ENCODE data around the gene ASAP2.

ASAP2 gene

GRCh38 chr2:9230051-9230802 is 23.6 kb downstream of the ASAP2 start:
- Histone ChIP-seq H3K4me3 (ENCODE audit: low read length in 2 of 2) (no peak overlapping the region), H3K9me3 (ENCODE audit: control insufficient read depth in 2 of 2, low read length in 2 of 2) (no peaks in the 10 kb centered on the region), H3K9ac (ENCODE audit: low read depth in 1 of 2, low read length in 2 of 2) (no peak overlapping the region), H3K27me3 (ENCODE audit: control insufficient read depth in 2 of 2, insufficient read depth in 2 of 2, low read length in 2 of 2) (no peaks in the 10 kb centered on the region), H3K27ac (ENCODE audit: low read depth in 2 of 2, low read length in 2 of 2) (no peak overlapping the region), H3K36me3 (ENCODE audit: control insufficient read depth in 2 of 2, insufficient read depth in 2 of 2, low read length in 2 of 2) (no peaks in the 10 kb centered on the region), H3K4me1 (ENCODE audit: control insufficient read depth in 2 of 2, insufficient read depth in 2 of 2, low read length in 2 of 2) (peaks cover 26 to 30% of the 10 kb centered on the region in 2 donors)

- Histone ChIP-seq H3K27ac (ENCODE audit: low read depth in 2 of 2, low read length in 2 of 2) (no peak overlapping the region), H3K36me3 (ENCODE audit: control insufficient read depth in 2 of 2, insufficient read depth in 2 of 2, low read length in 2 of 2) (no peaks in the 10 kb centered on the region), H3K4me3 (ENCODE audit: low read length in 2 of 2) (no peak overlapping the region), H3K4me1 (ENCODE audit: control insufficient read depth in 2 of 2, insufficient read depth in 2 of 2, low read length in 2 of 2) (peaks cover 32 to 37% of the 10 kb centered on the region in 2 donors), H3K27me3 (ENCODE audit: control insufficient read depth in 2 of 2, insufficient read depth in 2 of 2, low read length in 2 of 2) (no peaks in the 10 kb centered on the region), H3K9me3 (ENCODE audit: control insufficient read depth in 2 of 2, low read length in 2 of 2) (no peaks in the 10 kb centered on the region), H3K9ac (ENCODE audit: low read depth in 1 of 2, low read length in 2 of 2) (no peak overlapping the region)
Measured at GRCh38 chr2:9230881-9231280, 24.3 kb downstream of the ASAP2 start.

- Histone ChIP-seq H3K27me3 (ENCODE audit: control insufficient read depth in 2 of 2, insufficient read depth in 2 of 2, low read length in 2 of 2) (no peaks in the 10 kb centered on the region), H3K9me3 (ENCODE audit: control insufficient read depth in 2 of 2, low read length in 2 of 2) (no peaks in the 10 kb centered on the region), H3K36me3 (ENCODE audit: control insufficient read depth in 2 of 2, insufficient read depth in 2 of 2, low read length in 2 of 2) (no peaks in the 10 kb centered on the region), H3K9ac (ENCODE audit: low read depth in 1 of 2, low read length in 2 of 2) (peak overlapping the region in 1 of 2 donors; percentile 23), H3K4me1 (ENCODE audit: control insufficient read depth in 2 of 2, insufficient read depth in 2 of 2, low read length in 2 of 2) (peaks cover 32 to 37% of the 10 kb centered on the region in 2 donors), H3K4me3 (ENCODE audit: low read length in 2 of 2) (no peak overlapping the region), H3K27ac (ENCODE audit: low read depth in 2 of 2, low read length in 2 of 2) (no peak overlapping the region)
Measured at GRCh38 chr2:9231291-9232165, 24.9 kb downstream of the ASAP2 start.

GRCh38 chr2:9232166-9232479 is 25.5 kb downstream of the ASAP2 start:
- no peak overlapping the region for H3K27ac ChIP-seq (ENCODE audit: low read depth in 2 of 2, low read length in 2 of 2)
- no peaks in the 10 kb centered on the region for H3K36me3 ChIP-seq (ENCODE audit: control insufficient read depth in 2 of 2, insufficient read depth in 2 of 2, low read length in 2 of 2)
- no peaks in the 10 kb centered on the region for H3K27me3 ChIP-seq (ENCODE audit: control insufficient read depth in 2 of 2, insufficient read depth in 2 of 2, low read length in 2 of 2)
- no peaks in the 10 kb centered on the region for H3K9me3 ChIP-seq (ENCODE audit: control insufficient read depth in 2 of 2, low read length in 2 of 2)
- H3K4me3 ChIP-seq (ENCODE audit: low read length in 2 of 2): no peak overlapping the region
- peaks cover 32 to 37% of the 10 kb centered on the region in 2 donors for H3K4me1 ChIP-seq (ENCODE audit: control insufficient read depth in 2 of 2, insufficient read depth in 2 of 2, low read length in 2 of 2)
- no peak overlapping the region for H3K9ac ChIP-seq (ENCODE audit: low read depth in 1 of 2, low read length in 2 of 2)

DNA sequence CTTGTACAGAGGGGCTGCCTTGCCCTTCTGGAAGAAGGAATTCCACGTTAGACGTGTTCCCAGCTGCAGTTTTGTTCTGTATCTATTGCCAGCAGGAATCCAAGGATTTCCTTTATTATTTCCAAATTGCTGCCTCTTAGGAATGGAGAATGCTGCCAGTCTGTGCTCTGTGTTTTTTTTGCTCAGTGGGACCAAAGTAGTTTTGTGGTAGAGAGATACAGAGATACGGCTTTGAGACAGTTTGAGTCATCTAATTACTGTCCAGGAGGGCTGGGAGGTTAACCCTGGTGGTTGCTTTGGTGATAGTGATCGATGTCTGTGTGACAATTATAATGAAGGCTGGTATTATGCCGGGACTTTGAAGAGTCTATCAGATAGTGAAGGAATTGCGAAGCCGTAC is 26.3 kb downstream of the ASAP2 start:
- no peaks in the 10 kb centered on the region for H3K9me3 ChIP-seq (ENCODE audit: control insufficient read depth in 2 of 2, low read length in 2 of 2)

GRCh38 chr2:9234680-9235146 is 28.1 kb downstream of the ASAP2 start:
- H3K27ac ChIP-seq (ENCODE audit: low read depth in 2 of 2, low read length in 2 of 2): peak overlapping the region; percentile 39 to 61
- peaks cover 34 to 37% of the 10 kb centered on the region in 2 donors for H3K4me1 ChIP-seq (ENCODE audit: control insufficient read depth in 2 of 2, insufficient read depth in 2 of 2, low read length in 2 of 2)
- no peaks in the 10 kb centered on the region for H3K36me3 ChIP-seq (ENCODE audit: control insufficient read depth in 2 of 2, insufficient read depth in 2 of 2, low read length in 2 of 2)
- peak overlapping the region in 1 of 2 donors; percentile 7 for H3K9ac ChIP-seq (ENCODE audit: low read depth in 1 of 2, low read length in 2 of 2)
- no peak overlapping the region for H3K4me3 ChIP-seq (ENCODE audit: low read length in 2 of 2)
- no peaks in the 10 kb centered on the region for H3K9me3 ChIP-seq (ENCODE audit: control insufficient read depth in 2 of 2, low read length in 2 of 2)
- no peaks in the 10 kb centered on the region for H3K27me3 ChIP-seq (ENCODE audit: control insufficient read depth in 2 of 2, insufficient read depth in 2 of 2, low read length in 2 of 2)

More for the DNA sequence above, 26.3 kb downstream of the ASAP2 start:
- Histone ChIP-seq H3K36me3 (ENCODE audit: control insufficient read depth in 2 of 2, insufficient read depth in 2 of 2, low read length in 2 of 2) (no peaks in the 10 kb centered on the region), H3K27ac (ENCODE audit: low read depth in 2 of 2, low read length in 2 of 2) (no peak overlapping the region), H3K4me3 (ENCODE audit: low read length in 2 of 2) (no peak overlapping the region), H3K9ac (ENCODE audit: low read depth in 1 of 2, low read length in 2 of 2) (no peak overlapping the region), H3K4me1 (ENCODE audit: control insufficient read depth in 2 of 2, insufficient read depth in 2 of 2, low read length in 2 of 2) (peaks cover 32 to 37% of the 10 kb centered on the region in 2 donors), H3K27me3 (ENCODE audit: control insufficient read depth in 2 of 2, insufficient read depth in 2 of 2, low read length in 2 of 2) (no peaks in the 10 kb centered on the region)

GRCh38 chr2:9235147-9236044 is 28.8 kb downstream of the ASAP2 start:
- H3K9ac ChIP-seq (ENCODE audit: low read depth in 1 of 2, low read length in 2 of 2): peak overlapping the region in 1 of 2 donors; percentile 7
- no peak overlapping the region for H3K4me3 ChIP-seq (ENCODE audit: low read length in 2 of 2)
- peaks cover 29 to 34% of the 10 kb centered on the region in 2 donors for H3K4me1 ChIP-seq (ENCODE audit: control insufficient read depth in 2 of 2, insufficient read depth in 2 of 2, low read length in 2 of 2)
- H3K9me3 ChIP-seq (ENCODE audit: control insufficient read depth in 2 of 2, low read length in 2 of 2): no peaks in the 10 kb centered on the region
- no peaks in the 10 kb centered on the region for H3K36me3 ChIP-seq (ENCODE audit: control insufficient read depth in 2 of 2, insufficient read depth in 2 of 2, low read length in 2 of 2)
- peak overlapping the region; percentile 39 to 61 for H3K27ac ChIP-seq (ENCODE audit: low read depth in 2 of 2, low read length in 2 of 2)
- no peaks in the 10 kb centered on the region for H3K27me3 ChIP-seq (ENCODE audit: control insufficient read depth in 2 of 2, insufficient read depth in 2 of 2, low read length in 2 of 2)

- Histone ChIP-seq H3K27me3 (ENCODE audit: control insufficient read depth in 2 of 2, insufficient read depth in 2 of 2, low read length in 2 of 2) (no peaks in the 10 kb centered on the region), H3K9me3 (ENCODE audit: control insufficient read depth in 2 of 2, low read length in 2 of 2) (no peaks in the 10 kb centered on the region), H3K27ac (ENCODE audit: low read depth in 2 of 2, low read length in 2 of 2) (no peak overlapping the region), H3K4me1 (ENCODE audit: control insufficient read depth in 2 of 2, insufficient read depth in 2 of 2, low read length in 2 of 2) (peaks cover 25 to 32% of the 10 kb centered on the region in 2 donors), H3K4me3 (ENCODE audit: low read length in 2 of 2) (no peak overlapping the region), H3K36me3 (ENCODE audit: control insufficient read depth in 2 of 2, insufficient read depth in 2 of 2, low read length in 2 of 2) (no peaks in the 10 kb centered on the region), H3K9ac (ENCODE audit: low read depth in 1 of 2, low read length in 2 of 2) (no peak overlapping the region)
Measured at GRCh38 chr2:9236045-9236344, 29.4 kb downstream of the ASAP2 start.

DNA sequence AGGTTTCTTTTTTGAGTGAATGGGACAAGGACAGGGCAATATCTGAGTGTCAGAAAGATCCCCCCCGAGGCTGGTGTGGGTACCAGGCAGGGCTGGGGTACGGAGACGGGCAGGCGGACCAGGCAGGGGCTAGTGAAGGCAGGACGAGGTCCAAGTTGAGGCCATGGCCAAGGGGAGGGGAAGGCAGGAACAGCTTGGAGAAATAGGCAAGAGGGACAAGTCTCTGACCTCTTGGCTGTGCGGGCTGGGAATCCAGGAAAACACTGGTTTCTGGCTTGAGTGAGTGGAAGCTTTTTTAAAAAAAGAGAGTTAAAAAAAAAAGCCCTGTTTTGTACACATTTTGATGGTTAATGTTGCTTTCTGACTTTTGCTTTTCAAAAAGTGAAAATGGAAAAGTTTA is 30.3 kb downstream of the ASAP2 start:
- no peak overlapping the region for H3K27ac ChIP-seq (ENCODE audit: low read depth in 2 of 2, low read length in 2 of 2)
- H3K9me3 ChIP-seq (ENCODE audit: control insufficient read depth in 2 of 2, low read length in 2 of 2): no peaks in the 10 kb centered on the region
- no peaks in the 10 kb centered on the region for H3K27me3 ChIP-seq (ENCODE audit: control insufficient read depth in 2 of 2, insufficient read depth in 2 of 2, low read length in 2 of 2)
- H3K4me1 ChIP-seq (ENCODE audit: control insufficient read depth in 2 of 2, insufficient read depth in 2 of 2, low read length in 2 of 2): peaks cover 19 to 27% of the 10 kb centered on the region in 2 donors
- no peaks in the 10 kb centered on the region for H3K36me3 ChIP-seq (ENCODE audit: control insufficient read depth in 2 of 2, insufficient read depth in 2 of 2, low read length in 2 of 2)
- no peak overlapping the region for H3K9ac ChIP-seq (ENCODE audit: low read depth in 1 of 2, low read length in 2 of 2)
- H3K4me3 ChIP-seq (ENCODE audit: low read length in 2 of 2): no peak overlapping the region

Measured in mucosa of rectum (tissue), 2 donors.